ENCODE measurements around the gene KBTBD8. TPM values are rescaled to one million over a fixed set of nuclear protein-coding genes. Genes with fewer than 3 reads are reported as not detected.

Gene KBTBD8
- 7.6 and 16.2 TPM in 2 replicates for total RNA-seq (2016; rRNA removed; fragmentation: Illumina TruSeq; extraction: Trizol)
- 0.53 and 0.81 TPM in 2 replicates for total RNA-seq (2016; cell fraction: cytosol; rRNA removed; fragmentation: Illumina TruSeq; extraction: Trizol; ENCODE audit: low read depth)
- total RNA-seq (2016; cell fraction: insoluble cytoplasmic fraction; rRNA removed; fragmentation: Illumina TruSeq; extraction: Trizol) = 7.1 and 13.9 TPM in 2 replicates
- 2.3 and 4.2 TPM in 2 replicates for total RNA-seq (2016; cell fraction: membrane; rRNA removed; fragmentation: Illumina TruSeq; extraction: Trizol)
- 5.5 and 7.7 TPM in 2 replicates for total RNA-seq (2016; cell fraction: nucleus; rRNA removed; fragmentation: Illumina TruSeq; extraction: Trizol)
- polyA plus RNA-seq (2011; rRNA removed) = 0.81 and 1.1 TPM in 2 replicates
- 0.27 and 0.29 TPM in 2 replicates for polyA plus RNA-seq (2011; cell fraction: cytosol; rRNA removed)
- polyA plus RNA-seq (2011; cell fraction: nucleus; rRNA removed) = 0.17 and 0.40 TPM in 2 replicates
- polyA plus RNA-seq (2012) = 0.59 and 0.76 TPM in 2 replicates
- polyA plus RNA-seq (2016; cell fraction: cytosol; fragmentation: Illumina TruSeq; extraction: Trizol; ENCODE audit: low read depth) = 0.17 and 0.29 TPM in 2 replicates
- polyA plus RNA-seq (2016; cell fraction: insoluble cytoplasmic fraction; fragmentation: Illumina TruSeq; extraction: Trizol; ENCODE audit: low read depth) = 5.0 and 5.8 TPM in 2 replicates
- 0.65 and 0.88 TPM in 2 replicates for polyA plus RNA-seq (2016; cell fraction: membrane; fragmentation: Illumina TruSeq; extraction: Trizol; ENCODE audit: low read depth)
- polyA plus RNA-seq (2016; cell fraction: nucleus; fragmentation: Illumina TruSeq; extraction: Trizol; ENCODE audit: insufficient read depth, low read depth) = 4.1 and 5.3 TPM in 2 replicates
- polyA minus RNA-seq (2011; rRNA and poly(A)+ RNA removed; ENCODE audit: low replicate concordance) = 2.5 TPM in 1 of 2 replicates, not detected in the other
- 0.40 and 0.79 TPM in 2 replicates for polyA minus RNA-seq (2011; cell fraction: cytosol; rRNA and poly(A)+ RNA removed)
- polyA minus RNA-seq (2011; cell fraction: nucleus; rRNA and poly(A)+ RNA removed) = 2.1 and 4.6 TPM in 2 replicates
- percentile 52 among the genes with signal in this experiment for Bru-seq, nascent RNA
- percentile 52 among the genes with signal in this experiment for BruChase-seq, experiment 1, labeled RNA remaining after a 6-hour chase
- percentile 63 among the genes with signal in this experiment for BruChase-seq, experiment 2, labeled RNA remaining after a 2-hour chase
- long read RNA-seq, experiment 1, partial matches to known transcripts = 0 of 1 reads
- long read RNA-seq, experiment 1, other reads (novel, unspliced or antisense) = 1 of 1 reads
- long read RNA-seq, experiment 2, partial matches to known transcripts = 1 of 6 reads
- long read RNA-seq, experiment 2, other reads (novel, unspliced or antisense) = 5 of 6 reads

- H3K27ac ChIP-seq (ENCODE audit: extremely low read length, insufficient read depth, low read length) = peak within 1 kb of the TSS; percentile 11
- WGBS (ENCODE audit: low lambda C conversion rate) = under 1% methylated on average over 27 of the region's 75 CpGs
- TF ChIP-seq TFDP1 (CRISPR knock-in tag; IDR thresholded peaks at IDR 0.05; ENCODE audit: borderline replicate concordance) (peak; percentile 63; the same call in 1 of the 2 replicates), AKNA (CRISPR knock-in tag; IDR thresholded peaks at IDR 0.05; ENCODE audit: borderline replicate concordance) (no peak), REST (IDR thresholded peaks at IDR 0.05; ENCODE audit: borderline replicate concordance in 1 of 2, low read depth in 1 of 2, low read length in 2 of 2) (no peak; a peak in 1 of 4 replicates), ZNF737 (CRISPR knock-in tag; IDR thresholded peaks at IDR 0.05; ENCODE audit: borderline replicate concordance) (no peak), PHF8 (CRISPR knock-in tag; IDR thresholded peaks at IDR 0.05) (peak; percentile 56; the same call in 1 of the 2 replicates), CEBPB (IDR thresholded peaks at IDR 0.05; ENCODE audit: borderline replicate concordance, low read depth, low read length) (no peak)
These were observed at the start of gene KBTBD8 for GRCh38 chr3:66998113-66998903. KBTBD8 (plus strand) TSS chr3:66998307; CDS start chr3:66998356, 49 bp downstream.

More at GRCh38 chr3:66998113-66998903, at the start of gene KBTBD8:
- Histone ChIP-seq H2AFZ (ENCODE audit: low read length) (peak within 1 kb of the TSS; percentile 55), H3K27me3 (ENCODE audit: control insufficient read depth in 1 of 2, insufficient read depth in 2 of 2, low read length in 2 of 2) (no peaks in the 10 kb centered on the region), H3K4me2 (ENCODE audit: low read depth, low read length) (peak within 1 kb of the TSS; percentile 83), H3K36me3 (replicated peaks in 1 of 2; ENCODE audit: control insufficient read depth in 1 of 2, insufficient read depth in 2 of 2, low read length in 2 of 2) (no peaks in the 10 kb centered on the region), H3K4me1 (ENCODE audit: insufficient read depth, low read length) (0 out of 2 replicates have a peak, but pooled peaks cover 5% of the 10 kb centered on the region), H3K4me3 (replicated peaks in 1 of 3; ENCODE audit: insufficient read depth in 1 of 3, low read depth in 2 of 3, low read length in 3 of 3) (peak within 1 kb of the TSS; percentile 69 to 98 (median 83)), H3K79me2 (ENCODE audit: insufficient read depth, low read length) (no peaks in the 10 kb centered on the region), H4K20me1 (ENCODE audit: insufficient read depth, low read length) (no peaks in the 10 kb centered on the region), H3K9me3 (ENCODE audit: low read length) (no peaks in the 10 kb centered on the region), H3K9ac (ENCODE audit: insufficient read depth, low read depth, low read length) (peak within 1 kb of the TSS; percentile 51)
- ChIA-PET POLR2A (interaction anchor here (0.7 to 1.5 kb wide), 3 partner anchors 9 to 55 kb away, joined by 3 to 4 read pairs (median 3); no protein-coding TSS in a partner anchor), CTCF (ENCODE audit: low intra/inter-chr PET ratio, low total read pairs) (no interaction called here)
- no TSS peak for BruUV-seq (replicated peaks)
- peak; percentile 99 for ATAC-seq
- intact Hi-C loops (cut with micrococcal nuclease; ENCODE audit: unreplicated experiment) (no loop called here), in situ Hi-C loops (cut with HindIII; ENCODE audit: extremely low pct_ligation_motif_present, low pct_unique_long_range_greater_than_20kb) (loop anchor here (25.0 kb wide), 1 partner anchor 1889 kb away; no protein-coding TSS in a partner anchor)
- peak; percentile 94 for FAIRE-seq
- peak; percentile 97 for DNase-seq (ENCODE audit: low spot score)

Data from HepG2 (cell line).